SK-N-SH treated with all-trans-retinoic acid at 6 μM for 48 hours (cell line): ENCODE measurements around the gene CHCHD4.

Experiments
- ATAC-seq: fragments of 200-7000 bp; cut with Tn5 transposase; 3 replicates; pipeline ENCODE4 v1.9.1; 2020; ENCODE audit warnings: mild to moderate bottlenecking, moderate library complexity
- BACH2 ChIP-seq: fragments of 250-450 bp; sonication (Bioruptor Pico); IDR thresholded peaks from 2 replicates; pipeline ENCODE4 v1.9.0; 2021; ENCODE audit warnings: mild to moderate bottlenecking, borderline replicate concordance
- CREB5 ChIP-seq: fragments of 250-450 bp; sonication (Bioruptor Pico); IDR thresholded peaks from 2 replicates; pipeline ENCODE4 v1.5.1; 2020; ENCODE audit warnings: low read depth, mild to moderate bottlenecking, moderate library complexity
- CSDC2 ChIP-seq: fragments of 250-450 bp; sonication (Bioruptor Pico); IDR thresholded peaks from 2 replicates; pipeline ENCODE4 v1.5.0; 2020; ENCODE audit warnings: mild to moderate bottlenecking, moderate library complexity
- ESRRG ChIP-seq: fragments of 250-450 bp; sonication (Bioruptor Pico); IDR thresholded peaks from 2 replicates; pipeline ENCODE4 v1.6.1; 2021; ENCODE audit warnings: mild to moderate bottlenecking
- GLIS3 ChIP-seq: fragments of 250-450 bp; sonication (Bioruptor Pico); IDR thresholded peaks from 2 replicates; pipeline ENCODE4 v1.5.0; 2020; ENCODE audit warnings: mild to moderate bottlenecking, moderate library complexity
- ISL1 ChIP-seq: fragments of 250-450 bp; sonication (Bioruptor Pico); IDR thresholded peaks from 2 replicates; pipeline ENCODE4 v2.1.2; 2022; ENCODE audit warnings: mild to moderate bottlenecking, moderate library complexity
- OSR1 ChIP-seq: fragments of 250-450 bp; sonication (Bioruptor Pico); IDR thresholded peaks from 2 replicates; pipeline ENCODE4 v1.8.0; 2022; ENCODE audit warnings: moderate library complexity, mild to moderate bottlenecking, inconsistent platforms
- PPARA ChIP-seq: fragments of 250-450 bp; sonication (Bioruptor Pico); IDR thresholded peaks from 2 replicates; pipeline ENCODE4 v1.5.0; 2020; ENCODE audit warnings: mild to moderate bottlenecking, borderline replicate concordance
- RARB ChIP-seq: fragments of 250-450 bp; sonication (Bioruptor Pico); IDR thresholded peaks from 2 replicates; pipeline ENCODE4 v1.8.0; 2021; ENCODE audit warnings: mild to moderate bottlenecking, moderate library complexity
- TCF4 ChIP-seq: fragments of 250-450 bp; sonication (Bioruptor Pico); IDR thresholded peaks from 2 replicates; pipeline ENCODE4 v1.8.0; 2021; ENCODE audit warnings: mild to moderate bottlenecking, moderate library complexity, borderline replicate concordance
- TOX ChIP-seq: fragments of 250-450 bp; sonication (Bioruptor Pico); IDR thresholded peaks from 2 replicates; pipeline ENCODE4 v1.8.0; 2021; ENCODE audit warnings: mild to moderate bottlenecking, moderate library complexity, borderline replicate concordance
- TSHZ2 ChIP-seq: fragments of 250-450 bp; sonication (Bioruptor Pico); IDR thresholded peaks from 2 replicates; pipeline ENCODE4 v1.5.0; 2020; ENCODE audit warnings: mild to moderate bottlenecking, moderate library complexity
- ZC3H10 ChIP-seq: fragments of 250-450 bp; sonication (Bioruptor Pico); IDR thresholded peaks from 2 replicates; pipeline ENCODE4 v1.5.1; 2021; ENCODE audit warnings: mild to moderate bottlenecking, moderate library complexity
- ZFP3 ChIP-seq: fragments of 250-450 bp; sonication (Bioruptor Pico); IDR thresholded peaks from 2 replicates; pipeline ENCODE4 v1.5.0; 2020; ENCODE audit warnings: mild to moderate bottlenecking, moderate library complexity
- ZFP30 ChIP-seq: fragments of 450-650 bp; formaldehyde crosslinking; IDR thresholded peaks from 2 replicates; pipeline ENCODE4 v1.5.0; 2022; ENCODE audit warnings: mild to moderate bottlenecking, moderate library complexity
- ZNF565 ChIP-seq: fragments of 450-650 bp; formaldehyde crosslinking; conservative IDR thresholded peaks from 2 replicates; pipeline ENCODE4 v1.5.0; 2020; ENCODE audit warnings: low read depth, mild to moderate bottlenecking, moderate library complexity
- ZNF8 ChIP-seq: fragments of 450-650 bp; formaldehyde crosslinking; IDR thresholded peaks from 2 replicates; pipeline ENCODE4 v1.5.0; 2020; ENCODE audit warnings: mild to moderate bottlenecking, moderate library complexity
- TF ChIP-seq, protein P1 (sequence below): fragments of 250-450 bp; sonication (Bioruptor Pico); IDR thresholded peaks from 2 replicates; pipeline ENCODE4 v1.8.0; 2021; ENCODE audit warnings: low read depth, mild to moderate bottlenecking, moderate library complexity, borderline replicate concordance
- TF ChIP-seq, protein P2 (sequence below): fragments of 250-450 bp; sonication (Bioruptor Pico); IDR thresholded peaks from 2 replicates; pipeline ENCODE4 v1.5.1; 2021; ENCODE audit warnings: mild to moderate bottlenecking, moderate library complexity
- TF ChIP-seq, protein P3 (sequence below): fragments of 250-450 bp; sonication (Bioruptor Pico); IDR thresholded peaks from 2 replicates; pipeline ENCODE4 v1.8.0; 2020; ENCODE audit warnings: mild to moderate bottlenecking, moderate library complexity, borderline replicate concordance

CHCHD4 gene

GRCh38 chr3:14154895-14155440 lies 30.3 kb upstream of the CHCHD4 start:
- no peak for ATAC-seq
- no peak for TF ChIP-seq ZFP30 (CRISPR knock-in tag)
- no peak for TF ChIP-seq ZFP3 (CRISPR knock-in tag)
- no peak for TF ChIP-seq CREB5 (CRISPR knock-in tag)
- no peak for TF ChIP-seq ZC3H10 (CRISPR knock-in tag)
- TF ChIP-seq ISL1 (CRISPR knock-in tag) = no peak
- no peak for TF ChIP-seq TOX (CRISPR knock-in tag)
- no peak for TF ChIP-seq TCF4 (CRISPR knock-in tag)
- TF ChIP-seq GLIS3 (CRISPR knock-in tag) = no peak
- TF ChIP-seq, protein P1, sequence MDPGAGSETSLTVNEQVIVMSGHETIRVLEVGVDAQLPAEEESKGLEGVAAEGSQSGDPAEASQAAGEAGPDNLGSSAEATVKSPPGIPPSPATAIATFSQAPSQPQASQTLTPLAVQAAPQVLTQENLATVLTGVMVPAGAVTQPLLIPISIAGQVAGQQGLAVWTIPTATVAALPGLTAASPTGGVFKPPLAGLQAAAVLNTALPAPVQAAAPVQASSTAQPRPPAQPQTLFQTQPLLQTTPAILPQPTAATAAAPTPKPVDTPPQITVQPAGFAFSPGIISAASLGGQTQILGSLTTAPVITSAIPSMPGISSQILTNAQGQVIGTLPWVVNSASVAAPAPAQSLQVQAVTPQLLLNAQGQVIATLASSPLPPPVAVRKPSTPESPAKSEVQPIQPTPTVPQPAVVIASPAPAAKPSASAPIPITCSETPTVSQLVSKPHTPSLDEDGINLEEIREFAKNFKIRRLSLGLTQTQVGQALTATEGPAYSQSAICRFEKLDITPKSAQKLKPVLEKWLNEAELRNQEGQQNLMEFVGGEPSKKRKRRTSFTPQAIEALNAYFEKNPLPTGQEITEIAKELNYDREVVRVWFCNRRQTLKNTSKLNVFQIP (CRISPR knock-in tag) = no peak
- TF ChIP-seq ZNF565 = no peak
- TF ChIP-seq TSHZ2 (CRISPR knock-in tag) = no peak
- no peak for TF ChIP-seq ESRRG (CRISPR knock-in tag)
- no peak for TF ChIP-seq ZNF8 (CRISPR knock-in tag)
- TF ChIP-seq OSR1 = no peak
- no peak for TF ChIP-seq RARB (CRISPR knock-in tag)
- TF ChIP-seq, protein P2, sequence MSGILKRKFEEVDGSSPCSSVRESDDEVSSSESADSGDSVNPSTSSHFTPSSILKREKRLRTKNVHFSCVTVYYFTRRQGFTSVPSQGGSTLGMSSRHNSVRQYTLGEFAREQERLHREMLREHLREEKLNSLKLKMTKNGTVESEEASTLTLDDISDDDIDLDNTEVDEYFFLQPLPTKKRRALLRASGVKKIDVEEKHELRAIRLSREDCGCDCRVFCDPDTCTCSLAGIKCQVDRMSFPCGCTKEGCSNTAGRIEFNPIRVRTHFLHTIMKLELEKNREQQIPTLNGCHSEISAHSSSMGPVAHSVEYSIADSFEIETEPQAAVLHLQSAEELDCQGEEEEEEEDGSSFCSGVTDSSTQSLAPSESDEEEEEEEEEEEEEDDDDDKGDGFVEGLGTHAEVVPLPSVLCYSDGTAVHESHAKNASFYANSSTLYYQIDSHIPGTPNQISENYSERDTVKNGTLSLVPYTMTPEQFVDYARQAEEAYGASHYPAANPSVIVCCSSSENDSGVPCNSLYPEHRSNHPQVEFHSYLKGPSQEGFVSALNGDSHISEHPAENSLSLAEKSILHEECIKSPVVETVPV = no peak
- TF ChIP-seq BACH2 (CRISPR knock-in tag) = no peak
- TF ChIP-seq, protein P3, sequence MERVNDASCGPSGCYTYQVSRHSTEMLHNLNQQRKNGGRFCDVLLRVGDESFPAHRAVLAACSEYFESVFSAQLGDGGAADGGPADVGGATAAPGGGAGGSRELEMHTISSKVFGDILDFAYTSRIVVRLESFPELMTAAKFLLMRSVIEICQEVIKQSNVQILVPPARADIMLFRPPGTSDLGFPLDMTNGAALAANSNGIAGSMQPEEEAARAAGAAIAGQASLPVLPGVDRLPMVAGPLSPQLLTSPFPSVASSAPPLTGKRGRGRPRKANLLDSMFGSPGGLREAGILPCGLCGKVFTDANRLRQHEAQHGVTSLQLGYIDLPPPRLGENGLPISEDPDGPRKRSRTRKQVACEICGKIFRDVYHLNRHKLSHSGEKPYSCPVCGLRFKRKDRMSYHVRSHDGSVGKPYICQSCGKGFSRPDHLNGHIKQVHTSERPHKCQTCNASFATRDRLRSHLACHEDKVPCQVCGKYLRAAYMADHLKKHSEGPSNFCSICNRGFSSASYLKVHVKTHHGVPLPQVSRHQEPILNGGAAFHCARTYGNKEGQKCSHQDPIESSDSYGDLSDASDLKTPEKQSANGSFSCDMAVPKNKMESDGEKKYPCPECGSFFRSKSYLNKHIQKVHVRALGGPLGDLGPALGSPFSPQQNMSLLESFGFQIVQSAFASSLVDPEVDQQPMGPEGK (CRISPR knock-in tag) = no peak
- TF ChIP-seq CSDC2 (CRISPR knock-in tag) = no peak

DNA sequence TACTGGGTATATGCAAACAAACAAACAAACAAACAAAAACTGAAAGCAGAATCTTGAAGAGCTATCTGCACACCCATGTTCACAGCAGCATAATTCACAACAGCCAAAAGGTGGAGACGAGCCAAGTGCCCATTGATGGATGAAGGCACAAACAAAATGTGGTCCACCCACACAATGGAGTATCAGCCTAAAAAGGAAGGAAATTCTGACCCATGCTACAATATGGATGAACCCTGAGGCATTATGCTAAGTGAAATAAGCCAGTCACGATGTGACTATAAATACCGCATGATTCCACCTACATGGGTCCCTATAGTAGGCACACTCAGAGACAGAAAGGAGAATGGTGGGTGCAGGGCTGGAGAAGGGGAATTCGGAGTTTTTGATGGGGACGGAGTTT lies 29.6 kb upstream of the CHCHD4 start:
- no peak for TF ChIP-seq RARB (CRISPR knock-in tag)
- TF ChIP-seq, protein P2 = no peak
- TF ChIP-seq ZC3H10 (CRISPR knock-in tag) = no peak
- TF ChIP-seq, protein P3 (CRISPR knock-in tag) = no peak
- TF ChIP-seq PPARA (CRISPR knock-in tag) = no peak
- TF ChIP-seq GLIS3 (CRISPR knock-in tag) = no peak
- no peak for TF ChIP-seq TSHZ2 (CRISPR knock-in tag)
- TF ChIP-seq CREB5 (CRISPR knock-in tag) = no peak
- TF ChIP-seq, all 23 proteins: peak for 0
- ATAC-seq = no peak
